ENCODE measurements around the gene GJA3.
A peak's percentile ranks its signal among the peaks of the same experiment; 100 is the strongest.
"Not testable (repeated sequence)": the region's sequence is repeated elsewhere in the genome, so short reads cannot be mapped to it uniquely, and the experiment has no call there.

GJA3 gene

GRCh38 chr13:20182231-20182846 lies 21.5 kb upstream of the GJA3 start:
- peak; percentile 76 for DNase-seq

- DNase-seq: no peak
Measured at GRCh38 chr13:20181188-20181587, 20.3 kb upstream of the GJA3 start.

GRCh38 chr13:20178156-20178555 lies 17.3 kb upstream of the GJA3 start:
- DNase-seq: no peak

GRCh38 chr13:20177049-20177831 lies 16.4 kb upstream of the GJA3 start:
- no peak for DNase-seq

GRCh38 chr13:20175907-20176652 lies 15.2 kb upstream of the GJA3 start:
- DNase-seq: no peak

- no peak for DNase-seq
Measured at GRCh38 chr13:20175406-20175794, 14.5 kb upstream of the GJA3 start.

GRCh38 chr13:20174656-20175405 lies 14.0 kb upstream of the GJA3 start:
- DNase-seq: peak; percentile 96

GRCh38 chr13:20173116-20173746 lies 12.4 kb upstream of the GJA3 start:
- no peak for DNase-seq

- DNase-seq: no peak
Measured at GRCh38 chr13:20171364-20171763, 10.5 kb upstream of the GJA3 start.

- DNase-seq: no peak
Measured at GRCh38 chr13:20170921-20171320, 10.1 kb upstream of the GJA3 start.

- no peak for DNase-seq
Measured at GRCh38 chr13:20168396-20168795, 7.5 kb upstream of the GJA3 start.

- no peak for DNase-seq
Measured at GRCh38 chr13:20165417-20166257, 4.8 kb upstream of the GJA3 start.

- no peak for DNase-seq
Measured at GRCh38 chr13:20161951-20162300, 1.1 kb upstream of the GJA3 start.

GRCh38 chr13:20161275-20161950 lies 561 bp upstream of the GJA3 start:
- DNase-seq: no peak

- DNase-seq: peak; percentile 27
Measured at GRCh38 chr13:20159646-20160305, 1.1 kb downstream of the GJA3 start.

- peak; percentile 15 for DNase-seq
Measured at GRCh38 chr13:20157151-20157796, 3.6 kb downstream of the GJA3 start.

- no peak for DNase-seq
Measured at GRCh38 chr13:20156702-20157101, 4.2 kb downstream of the GJA3 start.

- not testable (repeated sequence) for DNase-seq
Measured at GRCh38 chr13:20153290-20153689, 7.6 kb downstream of the GJA3 start.

- no peak for DNase-seq
Measured at GRCh38 chr13:20151612-20152011, 9.2 kb downstream of the GJA3 start.

- no peak for DNase-seq
Measured at GRCh38 chr13:20151016-20151415, 9.8 kb downstream of the GJA3 start.

Measured in HCEC 1CT (cell line).